AG10803 (cell line): ENCODE results near the gene CEP192.
A peak's percentile ranks its signal among the peaks of the same experiment; 100 is the strongest.

Source experiments
- DNase-seq: peaks from one replicate; pipeline ENCODE4 v3.0.0; 2010; ENCODE audit warnings: low read depth
- H3K4me3 ChIP-seq: 2 replicates; pipeline ENCODE4 v1.5.1; 2011; ENCODE audit warnings: mild to moderate bottlenecking, low read length, control low read depth
- TF ChIP-seq, protein P1 (sequence below): conservative IDR thresholded peaks from 2 replicates; pipeline ENCODE4 v1.5.1; 2011; ENCODE audit warnings: mild to moderate bottlenecking, low read length, control low read depth, inconsistent platforms

The CEP192 gene

DNA sequence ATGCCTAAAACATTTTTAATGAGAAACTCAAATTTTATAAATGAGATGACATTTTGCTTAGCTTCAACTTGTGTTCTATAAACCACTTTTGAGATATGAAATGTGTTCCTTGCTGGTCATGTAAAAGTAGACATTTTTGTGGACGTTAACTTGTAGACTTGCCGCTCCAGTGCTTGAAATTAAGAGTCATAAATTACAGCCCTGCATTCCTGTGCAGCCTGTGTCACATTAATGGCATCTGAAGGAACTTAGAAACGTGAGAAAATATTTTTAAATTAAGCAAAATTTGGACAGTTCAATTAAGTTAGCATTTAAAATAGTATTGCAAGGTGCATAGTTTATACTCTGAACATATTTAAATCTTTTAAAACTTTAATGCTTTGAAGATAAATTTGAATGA, 129.1 kb downstream of the CEP192 start:
- TF ChIP-seq, protein P1, sequence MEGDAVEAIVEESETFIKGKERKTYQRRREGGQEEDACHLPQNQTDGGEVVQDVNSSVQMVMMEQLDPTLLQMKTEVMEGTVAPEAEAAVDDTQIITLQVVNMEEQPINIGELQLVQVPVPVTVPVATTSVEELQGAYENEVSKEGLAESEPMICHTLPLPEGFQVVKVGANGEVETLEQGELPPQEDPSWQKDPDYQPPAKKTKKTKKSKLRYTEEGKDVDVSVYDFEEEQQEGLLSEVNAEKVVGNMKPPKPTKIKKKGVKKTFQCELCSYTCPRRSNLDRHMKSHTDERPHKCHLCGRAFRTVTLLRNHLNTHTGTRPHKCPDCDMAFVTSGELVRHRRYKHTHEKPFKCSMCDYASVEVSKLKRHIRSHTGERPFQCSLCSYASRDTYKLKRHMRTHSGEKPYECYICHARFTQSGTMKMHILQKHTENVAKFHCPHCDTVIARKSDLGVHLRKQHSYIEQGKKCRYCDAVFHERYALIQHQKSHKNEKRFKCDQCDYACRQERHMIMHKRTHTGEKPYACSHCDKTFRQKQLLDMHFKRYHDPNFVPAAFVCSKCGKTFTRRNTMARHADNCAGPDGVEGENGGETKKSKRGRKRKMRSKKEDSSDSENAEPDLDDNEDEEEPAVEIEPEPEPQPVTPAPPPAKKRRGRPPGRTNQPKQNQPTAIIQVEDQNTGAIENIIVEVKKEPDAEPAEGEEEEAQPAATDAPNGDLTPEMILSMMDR, result no peak
- no peak overlapping the region for H3K4me3 ChIP-seq
- DNase-seq, result no peak

DNA sequence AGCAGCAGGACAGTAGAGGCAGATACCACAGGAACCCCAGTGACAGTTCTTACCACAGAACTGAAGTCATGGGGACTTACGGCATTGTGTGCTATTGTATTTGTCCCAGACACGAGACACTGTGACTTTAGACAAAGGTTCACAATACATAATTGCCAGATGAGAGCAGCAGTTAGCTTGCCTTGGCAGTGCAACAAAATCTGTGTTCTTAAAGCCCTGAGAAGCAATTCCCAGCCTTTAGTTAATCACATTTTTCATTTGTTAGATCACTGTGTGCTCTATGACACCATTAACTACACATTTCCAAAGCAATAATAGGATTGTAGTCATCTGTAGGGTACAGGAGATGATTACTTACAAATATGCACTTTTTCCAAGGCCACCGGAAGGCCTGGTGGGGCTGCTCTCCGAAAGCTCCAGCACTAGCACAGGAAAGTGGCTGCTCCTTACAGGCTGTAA, 129.8 kb downstream of the CEP192 start:
- H3K4me3 ChIP-seq, result no peak overlapping the region
- TF ChIP-seq, protein P1, result no peak
- DNase-seq, result peak; percentile 84

DNA sequence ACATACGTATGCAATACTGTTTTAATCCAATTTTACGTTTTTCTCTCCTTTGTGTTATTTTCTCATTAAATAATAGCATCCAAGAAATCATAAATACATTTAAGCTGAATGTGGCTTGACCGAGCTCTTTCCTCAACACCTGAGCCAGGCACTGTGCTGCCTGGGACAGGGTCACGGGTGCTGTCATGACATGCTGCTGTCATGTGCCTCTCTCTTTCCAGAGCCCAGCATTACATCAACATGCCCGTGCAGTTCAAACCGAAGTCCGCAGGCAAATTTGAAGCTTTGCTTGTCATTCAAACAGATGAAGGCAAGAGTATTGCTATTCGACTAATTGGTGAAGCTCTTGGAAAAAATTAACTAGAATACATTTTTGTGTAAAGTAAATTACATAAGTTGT, 133.2 kb downstream of the CEP192 start:
- TF ChIP-seq, protein P1, result no peak
- DNase-seq, result no peak

DNA sequence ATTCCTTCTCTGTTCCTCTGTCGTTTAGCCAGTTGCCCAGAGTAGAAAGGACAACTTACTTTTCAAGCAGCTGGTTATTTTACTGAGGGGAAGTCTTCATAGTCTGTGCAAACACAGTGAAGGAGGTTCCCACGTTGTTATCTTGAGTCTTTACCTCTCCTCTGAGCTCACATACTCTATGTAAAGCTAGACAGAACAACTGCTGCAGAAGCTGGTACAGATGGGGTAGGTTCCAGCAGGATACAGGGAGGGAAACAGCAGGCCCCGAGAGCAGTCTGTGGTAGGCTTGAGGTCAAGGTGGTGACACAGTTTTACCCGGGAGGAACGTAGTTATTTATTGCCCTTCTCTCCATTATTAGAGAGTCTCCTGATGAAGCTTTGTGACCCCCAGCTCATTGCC, 134.0 kb downstream of the CEP192 start:
- no peak overlapping the region for H3K4me3 ChIP-seq
- TF ChIP-seq, protein P1, result no peak
- no peak for DNase-seq

More for the DNA sequence above, 133.2 kb downstream of the CEP192 start:
- H3K4me3 ChIP-seq, result no peak overlapping the region

DNA sequence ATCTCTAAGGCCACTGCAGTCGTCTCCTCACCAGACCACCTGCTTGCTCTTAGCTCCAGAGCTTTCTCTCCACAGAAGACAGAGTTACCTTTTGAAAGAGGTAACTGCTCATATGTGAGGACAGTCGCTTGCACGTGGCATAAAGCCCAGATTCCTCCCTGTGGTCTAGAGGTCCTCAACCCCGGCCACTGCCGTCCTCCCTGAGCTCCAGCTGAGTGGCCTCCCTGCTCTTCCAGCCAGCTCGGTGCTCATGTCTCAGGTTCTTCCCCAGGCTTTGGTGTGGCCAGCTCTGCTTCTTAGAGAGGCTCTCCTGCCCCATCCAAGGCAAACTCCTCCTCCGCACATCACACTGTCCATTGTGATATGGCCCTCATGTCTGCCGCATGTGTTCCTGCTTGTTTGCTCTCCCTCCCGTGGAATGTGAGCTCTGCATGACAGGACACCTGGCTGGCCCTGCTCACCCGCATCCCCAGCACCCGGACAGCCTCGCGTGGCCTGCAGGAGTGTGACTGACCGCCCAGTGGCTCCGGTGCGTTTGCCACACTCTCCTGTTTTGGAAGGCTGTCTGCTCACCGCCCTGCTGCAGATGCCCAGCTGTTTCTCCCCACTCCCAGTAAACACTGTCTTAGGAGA, 135.9 kb downstream of the CEP192 start:
- TF ChIP-seq, protein P1, result no peak
- no peak overlapping the region for H3K4me3 ChIP-seq

DNA sequence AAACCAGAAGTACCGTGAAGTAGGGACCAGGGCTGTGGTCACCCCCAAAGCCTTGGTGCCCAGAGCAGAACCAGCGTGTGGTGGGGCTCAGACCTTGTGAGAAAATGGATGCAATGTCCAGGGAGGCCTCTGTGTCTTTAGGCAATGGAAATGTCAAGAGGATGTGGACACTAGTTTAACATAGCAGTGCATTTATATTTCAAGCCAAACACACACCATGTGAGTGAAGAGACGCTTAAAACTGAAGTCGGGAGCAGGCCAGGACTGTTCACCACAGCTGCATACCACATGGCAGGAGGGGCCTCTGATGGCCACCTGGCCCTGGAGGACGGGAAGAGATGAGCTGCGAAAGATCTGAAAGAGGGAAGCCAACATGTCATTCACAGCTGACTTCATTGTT, 140.1 kb downstream of the CEP192 start:
- DNase-seq, result no peak
- TF ChIP-seq, protein P1, result no peak
- no peak overlapping the region for H3K4me3 ChIP-seq

More for the DNA sequence above, 135.9 kb downstream of the CEP192 start:
- no peak for DNase-seq
